Measurements from ENCODE around the gene ANO4. TPM values are rescaled to one million over a fixed set of nuclear protein-coding genes. Genes with fewer than 3 reads are reported as not detected.

Gene ANO4
- total and polyA plus RNA-seq, 9 donors: 1.8 to 13.1 (median 5.6) TPM

DNA sequence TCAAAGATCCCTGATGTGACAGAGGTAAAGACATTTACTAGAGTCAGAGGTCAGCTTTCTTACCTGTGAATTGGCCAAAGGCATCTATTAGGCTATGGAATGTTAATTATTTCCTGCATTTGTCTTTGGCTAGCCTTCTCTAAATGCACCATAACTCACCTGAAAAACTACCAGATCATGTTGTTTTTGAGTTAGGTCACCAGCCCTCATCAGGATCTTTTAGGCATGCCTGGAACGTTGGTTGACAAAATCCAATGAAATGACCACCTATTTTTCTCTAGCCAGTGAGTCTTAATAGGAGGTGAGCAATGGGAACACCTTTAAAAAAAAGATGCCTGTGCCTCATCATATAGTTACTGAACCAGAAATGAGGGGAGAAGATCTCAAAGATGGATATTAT lies 46.2 kb downstream of the ANO4 start:
- DNase-seq: no peak
- Histone ChIP-seq H3K4me3 (no peak overlapping the region), H3K4me1 (ENCODE audit: insufficient read depth) (no peaks in the 10 kb centered on the region), H3K9me3 (no peaks in the 10 kb centered on the region), H3K36me3 (no peaks in the 10 kb centered on the region), H3K27me3 (no peaks in the 10 kb centered on the region), H3K27ac (no peak overlapping the region)
- intact Hi-C loops (cut with DNase I): no loop called here
- WGBS, 3 donors: 77 to 88% (median 81%) methylated on average over 1 of the region's 1 CpG
- TF ChIP-seq, protein P1, sequence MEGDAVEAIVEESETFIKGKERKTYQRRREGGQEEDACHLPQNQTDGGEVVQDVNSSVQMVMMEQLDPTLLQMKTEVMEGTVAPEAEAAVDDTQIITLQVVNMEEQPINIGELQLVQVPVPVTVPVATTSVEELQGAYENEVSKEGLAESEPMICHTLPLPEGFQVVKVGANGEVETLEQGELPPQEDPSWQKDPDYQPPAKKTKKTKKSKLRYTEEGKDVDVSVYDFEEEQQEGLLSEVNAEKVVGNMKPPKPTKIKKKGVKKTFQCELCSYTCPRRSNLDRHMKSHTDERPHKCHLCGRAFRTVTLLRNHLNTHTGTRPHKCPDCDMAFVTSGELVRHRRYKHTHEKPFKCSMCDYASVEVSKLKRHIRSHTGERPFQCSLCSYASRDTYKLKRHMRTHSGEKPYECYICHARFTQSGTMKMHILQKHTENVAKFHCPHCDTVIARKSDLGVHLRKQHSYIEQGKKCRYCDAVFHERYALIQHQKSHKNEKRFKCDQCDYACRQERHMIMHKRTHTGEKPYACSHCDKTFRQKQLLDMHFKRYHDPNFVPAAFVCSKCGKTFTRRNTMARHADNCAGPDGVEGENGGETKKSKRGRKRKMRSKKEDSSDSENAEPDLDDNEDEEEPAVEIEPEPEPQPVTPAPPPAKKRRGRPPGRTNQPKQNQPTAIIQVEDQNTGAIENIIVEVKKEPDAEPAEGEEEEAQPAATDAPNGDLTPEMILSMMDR (IDR thresholded peaks at IDR 0.05): no peak
- TF ChIP-seq POLR2A (IDR thresholded peaks at IDR 0.05) (no peak), EP300 (IDR thresholded peaks at IDR 0.05) (no peak)

DNA sequence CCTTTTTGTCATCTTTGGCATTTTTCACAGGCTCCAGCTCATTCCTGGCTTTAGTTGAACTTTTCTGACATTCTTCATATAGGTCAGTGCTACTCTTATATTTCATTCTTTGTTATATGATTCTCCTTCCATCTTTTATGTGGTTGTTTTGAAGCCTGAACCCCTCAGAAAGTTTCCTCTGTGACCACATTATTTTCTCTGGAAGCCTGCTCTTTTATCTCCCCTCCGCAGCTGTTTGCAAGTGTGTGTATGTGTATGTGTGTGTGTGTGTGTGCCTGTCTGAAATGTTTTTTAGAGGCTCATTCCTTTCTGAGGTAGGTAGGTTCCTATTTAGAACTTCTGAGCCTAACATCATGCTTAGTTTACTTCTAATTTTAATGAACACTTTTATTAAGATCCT lies 47.6 kb downstream of the ANO4 start:
- intact Hi-C loops (cut with DNase I): no loop called here
- Histone ChIP-seq H3K4me3 (no peak overlapping the region), H3K36me3 (no peaks in the 10 kb centered on the region), H3K27me3 (no peaks in the 10 kb centered on the region), H3K4me1 (ENCODE audit: insufficient read depth) (no peaks in the 10 kb centered on the region), H3K9me3 (no peaks in the 10 kb centered on the region), H3K27ac (no peak overlapping the region)
- WGBS, 3 donors: 16 to 30% (median 17%) methylated on average over 1 of the region's 1 CpG
- TF ChIP-seq, protein P1 (IDR thresholded peaks at IDR 0.05): no peak
- no peak for TF ChIP-seq EP300 (IDR thresholded peaks at IDR 0.05)
- TF ChIP-seq POLR2A (IDR thresholded peaks at IDR 0.05): no peak
- no peak for DNase-seq

DNA sequence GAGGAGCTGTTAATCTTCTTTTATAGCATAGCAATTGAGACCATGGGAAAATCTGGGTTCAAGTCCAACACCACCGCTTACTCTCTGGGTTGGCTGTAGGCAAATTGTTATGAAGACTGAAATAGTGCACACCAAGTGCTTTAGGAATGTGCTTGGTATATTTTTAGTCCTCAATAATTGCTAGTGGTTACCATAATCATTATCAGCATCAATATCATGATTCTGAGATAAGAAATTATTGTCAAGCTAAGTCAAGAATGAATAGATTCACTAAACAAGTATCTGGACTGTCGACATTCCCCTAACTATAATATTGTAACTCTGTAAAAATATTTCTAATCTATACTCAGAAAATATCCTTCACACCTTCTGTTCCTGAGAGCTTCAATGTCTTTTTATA lies 48.5 kb downstream of the ANO4 start:
- intact Hi-C loops (cut with DNase I): no loop called here
- H3K4me1 ChIP-seq (ENCODE audit: insufficient read depth): no peaks in the 10 kb centered on the region
- WGBS, 3 donors: 67 to 92% (median 72%) methylated on average over 2 of the region's 2 CpGs
- no peak for TF ChIP-seq EP300 (IDR thresholded peaks at IDR 0.05)
- TF ChIP-seq, protein P1 (IDR thresholded peaks at IDR 0.05): no peak
- TF ChIP-seq POLR2A (IDR thresholded peaks at IDR 0.05): no peak
- no peaks in the 10 kb centered on the region for H3K9me3 ChIP-seq
- no peak for DNase-seq
- H3K4me3 ChIP-seq: no peak overlapping the region
- no peak overlapping the region for H3K27ac ChIP-seq
- H3K27me3 ChIP-seq: no peaks in the 10 kb centered on the region
- H3K36me3 ChIP-seq: no peaks in the 10 kb centered on the region

DNA sequence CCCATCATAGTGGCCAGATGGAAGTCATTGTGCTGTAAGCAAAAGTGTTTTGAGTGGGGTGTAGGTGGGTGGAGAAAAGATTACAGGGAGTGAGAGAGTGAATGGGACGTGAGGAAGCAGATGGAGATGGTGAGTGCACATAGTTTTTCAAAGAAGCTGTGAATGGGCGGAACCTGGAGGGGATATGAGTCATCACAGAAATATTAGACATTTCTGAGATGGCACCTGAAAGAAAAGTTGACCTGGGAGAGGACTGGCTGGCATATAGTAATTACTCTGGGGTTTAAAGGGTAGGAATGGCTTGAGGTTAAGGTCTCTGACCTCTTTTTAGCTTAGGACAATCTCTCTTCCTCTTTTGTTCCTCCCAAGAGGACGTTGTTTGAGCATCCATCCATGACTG lies 50.5 kb downstream of the ANO4 start:
- Histone ChIP-seq H3K36me3 (no peaks in the 10 kb centered on the region), H3K4me1 (ENCODE audit: insufficient read depth) (no peaks in the 10 kb centered on the region), H3K9me3 (no peaks in the 10 kb centered on the region), H3K27ac (no peak overlapping the region), H3K27me3 (no peaks in the 10 kb centered on the region), H3K4me3 (no peak overlapping the region)
- no peak for DNase-seq
- TF ChIP-seq POLR2A (IDR thresholded peaks at IDR 0.05) (no peak), EP300 (IDR thresholded peaks at IDR 0.05) (no peak)
- TF ChIP-seq, protein P1 (IDR thresholded peaks at IDR 0.05): no peak
- intact Hi-C loops (cut with DNase I): no loop called here
- WGBS, 3 donors: 57 to 68% (median 66%) methylated on average over 3 of the region's 3 CpGs

DNA sequence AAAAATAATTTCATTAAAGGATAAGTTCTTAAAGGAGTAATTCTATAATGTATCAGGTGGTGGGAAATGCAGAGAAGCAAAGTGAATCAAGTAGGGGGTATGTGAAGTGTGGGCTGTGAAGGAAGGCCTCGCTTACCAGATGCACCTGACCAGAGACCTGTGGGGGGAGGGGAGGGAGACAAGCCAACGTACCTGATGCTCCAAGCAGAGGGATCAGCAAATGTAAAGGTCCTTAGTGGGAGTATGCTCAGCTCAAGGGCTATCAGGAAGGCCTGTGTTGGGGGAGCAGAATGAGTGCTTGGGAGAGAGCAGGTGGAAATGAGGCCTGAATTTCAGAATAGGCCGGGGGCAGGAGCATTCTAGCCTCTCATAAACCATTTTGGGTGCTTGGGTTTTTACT lies 57.1 kb downstream of the ANO4 start:
- H3K4me3 ChIP-seq: no peak overlapping the region

More for the DNA sequence above, 57.1 kb downstream of the ANO4 start:
- Histone ChIP-seq H3K36me3 (no peaks in the 10 kb centered on the region), H3K9me3 (no peaks in the 10 kb centered on the region), H3K4me1 (ENCODE audit: insufficient read depth) (no peaks in the 10 kb centered on the region), H3K27me3 (no peaks in the 10 kb centered on the region), H3K27ac (no peak overlapping the region)
- intact Hi-C loops (cut with DNase I): no loop called here
- no peak for DNase-seq
- TF ChIP-seq, protein P1 (IDR thresholded peaks at IDR 0.05): no peak
- TF ChIP-seq POLR2A (IDR thresholded peaks at IDR 0.05): no peak
- TF ChIP-seq EP300 (IDR thresholded peaks at IDR 0.05): no peak
- WGBS, 3 donors: 41 to 71% (median 43%) methylated on average over 3 of the region's 3 CpGs

Data from ovary (tissue), 9 donors.